Suprapubic skin (tissue), 4 donors: ENCODE measurements around the gene SAMM50. TPM values are rescaled to one million over a fixed set of nuclear protein-coding genes. Genes with fewer than 3 reads are reported as not detected.

Source experiments
- DNase-seq, 2 donors: peaks; one replicate each; pipeline ENCODE4 v3.0.0-alpha.2; 2019; ENCODE audit warnings: low spot score in 2 of 2
- H3K27ac ChIP-seq: fragments of 200-600 bp; sonication (generic); one replicate; pipeline ENCODE4 v1.5.1; 2019
- H3K27me3 ChIP-seq: fragments of 200-600 bp; sonication (generic); one replicate; pipeline ENCODE4 v1.5.1; 2019
- H3K36me3 ChIP-seq: fragments of 200-600 bp; sonication (generic); one replicate; pipeline ENCODE4 v1.5.1; 2019
- H3K4me1 ChIP-seq: fragments of 200-600 bp; sonication (generic); one replicate; pipeline ENCODE4 v1.5.1; 2019
- H3K4me3 ChIP-seq: fragments of 200-600 bp; sonication (generic); one replicate; pipeline ENCODE4 v1.5.1; 2019; ENCODE audit warnings: mild to moderate bottlenecking
- H3K9me3 ChIP-seq: fragments of 200-600 bp; sonication (generic); one replicate; pipeline ENCODE4 v1.5.1; 2019
- CTCF ChIP-seq, 2 donors: fragments of 200-600 bp in 1 of 2; fragments of 450-650 bp in 1 of 2; sonication (generic) in 1 of 2; IDR thresholded peaks; one replicate each; pipeline ENCODE4 v1.5.1; 2016 to 2019; ENCODE audit warnings: antibody characterized with exemption in 2 of 2, mild to moderate bottlenecking in 1 of 2, moderate library complexity in 1 of 2
- EP300 ChIP-seq: sonication (generic); formaldehyde crosslinking; IDR thresholded peaks from one replicate; pipeline ENCODE4 v1.6.1; 2017; ENCODE audit warnings: antibody characterized with exemption
- POLR2A ChIP-seq, 2 donors: fragments of 450-650 bp; IDR thresholded peaks; one replicate each; pipeline ENCODE4 v1.6.1; 2017; ENCODE audit warnings: antibody characterized with exemption in 2 of 2, mild to moderate bottlenecking in 2 of 2, moderate library complexity in 2 of 2
- POLR2AphosphoS5 ChIP-seq, 3 donors: sonication (generic); formaldehyde crosslinking; IDR thresholded peaks; one replicate each; pipeline ENCODE4 v1.6.1; 2017; ENCODE audit warnings: antibody characterized with exemption in 3 of 3
- WGBS: methylation state at CpG from one replicate; pipeline ENCODE4 v1.1.5; 2018; 5-methylcytosine and 5-hydroxymethylcytosine counted together
- total RNA-seq, 4 donors: library from RNA; depleted of rRNA; stranded (reverse); fragments of >200 nt; gene quantifications; one replicate each; pipeline ENCODE4 v1.1.0, GENCODE V29; 2016

The SAMM50 gene
- total RNA-seq, 4 donors from 2014 or later = 32.1 to 41.1 (median 33.8) TPM

- Histone ChIP-seq H3K27ac (no peak overlapping the region), H3K9me3 (no peaks in the 10 kb centered on the region), H3K4me1 (peaks cover 17% of the 10 kb centered on the region), H3K36me3 (no peaks in the 10 kb centered on the region), H3K4me3 (no peak overlapping the region), H3K27me3 (no peaks in the 10 kb centered on the region)
- TF ChIP-seq POLR2A (IDR thresholded peaks at IDR 0.05) (no peak), CTCF (IDR thresholded peaks at IDR 0.05) (no peak), EP300 (no peak), POLR2AphosphoS5 (IDR thresholded peaks at IDR 0.05) (no peak)
- WGBS = 91% methylated on average over 1 of the region's 1 CpG
- no peak for DNase-seq
Measured at GRCh38 chr22:44045145-44045544, 89.9 kb downstream of the SAMM50 start.

Other genes with a start within 250 kb of the SAMM50 start
- 1 to 10 TPM; 1.9 to 4.9 (median 2.9) TPM for gene EFCAB6, start 143.1 kb upstream of the SAMM50 start, total RNA-seq
- gene SULT4A1, start 92.9 kb upstream of the SAMM50 start, total RNA-seq = under 1 TPM in 2 of 4 donors, not detected in 2; 0.34 to 0.47 TPM
- 10 to 100 TPM in 1 of 4 donors, 1 to 10 TPM in 3; 2.5 to 13.5 (median 4.7) TPM for gene PNPLA5, start 63.4 kb upstream of the SAMM50 start, total RNA-seq
- gene PNPLA3, start 31.6 kb upstream of the SAMM50 start, total RNA-seq = 10 to 100 TPM in 3 of 4 donors, 1 to 10 TPM in 1; 7.0 to 23.7 (median 11.6) TPM
- 10 to 100 TPM in 3 of 4 donors, 1 to 10 TPM in 1; 9.7 to 17.8 (median 13.3) TPM for gene PARVB, start 68.9 kb downstream of the SAMM50 start, total RNA-seq
- 10 to 100 TPM in 1 of 4 donors, 1 to 10 TPM in 3; 1.6 to 17.1 (median 3.2) TPM for gene PARVG, start 225.5 kb downstream of the SAMM50 start, total RNA-seq